Bronchial epithelial cell (primary cell): ENCODE data around the gene CST9. TPM values are rescaled to one million over a fixed set of nuclear protein-coding genes. Genes with fewer than 3 reads are reported as not detected.
A peak's percentile ranks its signal among the peaks of the same experiment; 100 is the strongest.
"Not testable (repeated sequence)": the region's sequence is repeated elsewhere in the genome, so short reads cannot be mapped to it uniquely, and the experiment has no call there.

Experiments used
- DNase-seq: peaks from one replicate; pipeline ENCODE4 v3.0.0-alpha.2; 2010; ENCODE audit warnings: low read depth
- FAIRE-seq: peaks from 2 replicates; lab custom pipeline; 2011; peaks lifted over from hg19 to GRCh38; lab: Jason Lieb, UNC
- H3K27me3 ChIP-seq: 2 replicates; pipeline ENCODE4 v1.5.1; 2011; ENCODE audit warnings: low read length; ENCODE audit not compliant: control insufficient read depth, insufficient read depth
- H3K36me3 ChIP-seq: 2 replicates; pipeline ENCODE4 v1.5.1; 2011; ENCODE audit warnings: low read length; ENCODE audit not compliant: control insufficient read depth, insufficient read depth
- H3K4me3 ChIP-seq: 2 replicates; pipeline ENCODE4 v1.5.1; 2011; ENCODE audit warnings: mild to moderate bottlenecking, low read depth, low read length, control low read depth
- total RNA-seq: library from RNA; depleted of rRNA; stranded (reverse); fragments of >200 nt; gene quantifications from 2 replicates; pipeline ENCODE4 v1.2.1, GENCODE V29; 2014
- TF ChIP-seq, protein P1 (sequence below): IDR thresholded peaks from 2 replicates; pipeline ENCODE4 v1.5.1; 2011; ENCODE audit warnings: mild to moderate bottlenecking, moderate library complexity, low read length, control low read depth, inconsistent platforms; ENCODE audit not compliant: insufficient read depth, severe bottlenecking

Gene CST9
- total RNA-seq, 1 donor from 2014 or later, result not detected

GRCh38 chr20:23583526-23583925 is 22.2 kb downstream of the CST9 start:
- Histone ChIP-seq H3K27me3 (no peaks in the 10 kb centered on the region), H3K4me3 (no peak overlapping the region), H3K36me3 (no peaks in the 10 kb centered on the region)
- FAIRE-seq (peak; percentile 80), DNase-seq (peak; percentile 97)
- TF ChIP-seq, protein P1, sequence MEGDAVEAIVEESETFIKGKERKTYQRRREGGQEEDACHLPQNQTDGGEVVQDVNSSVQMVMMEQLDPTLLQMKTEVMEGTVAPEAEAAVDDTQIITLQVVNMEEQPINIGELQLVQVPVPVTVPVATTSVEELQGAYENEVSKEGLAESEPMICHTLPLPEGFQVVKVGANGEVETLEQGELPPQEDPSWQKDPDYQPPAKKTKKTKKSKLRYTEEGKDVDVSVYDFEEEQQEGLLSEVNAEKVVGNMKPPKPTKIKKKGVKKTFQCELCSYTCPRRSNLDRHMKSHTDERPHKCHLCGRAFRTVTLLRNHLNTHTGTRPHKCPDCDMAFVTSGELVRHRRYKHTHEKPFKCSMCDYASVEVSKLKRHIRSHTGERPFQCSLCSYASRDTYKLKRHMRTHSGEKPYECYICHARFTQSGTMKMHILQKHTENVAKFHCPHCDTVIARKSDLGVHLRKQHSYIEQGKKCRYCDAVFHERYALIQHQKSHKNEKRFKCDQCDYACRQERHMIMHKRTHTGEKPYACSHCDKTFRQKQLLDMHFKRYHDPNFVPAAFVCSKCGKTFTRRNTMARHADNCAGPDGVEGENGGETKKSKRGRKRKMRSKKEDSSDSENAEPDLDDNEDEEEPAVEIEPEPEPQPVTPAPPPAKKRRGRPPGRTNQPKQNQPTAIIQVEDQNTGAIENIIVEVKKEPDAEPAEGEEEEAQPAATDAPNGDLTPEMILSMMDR, result no peak

DNA sequence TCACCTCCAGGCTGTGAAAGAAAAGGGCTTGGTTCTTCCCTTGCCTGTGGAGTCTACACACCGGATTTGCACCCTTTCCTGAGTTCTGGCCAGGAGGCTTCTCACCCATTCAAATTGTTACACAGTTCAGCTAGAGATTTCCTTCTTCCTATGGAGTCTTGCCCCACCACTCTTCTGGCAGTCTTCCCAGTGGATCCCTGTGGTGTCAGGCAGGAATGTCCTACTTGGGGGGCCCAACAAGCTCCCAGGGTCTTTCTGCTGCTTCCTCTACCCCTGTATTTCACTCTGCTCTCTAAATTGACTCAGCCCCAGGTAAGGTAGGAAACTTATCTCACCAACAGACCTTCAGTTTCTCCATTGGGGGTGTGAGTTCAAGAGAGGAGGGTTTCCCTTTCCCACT is 23.4 kb downstream of the CST9 start:
- FAIRE-seq (no peak), DNase-seq (no peak)
- Histone ChIP-seq H3K36me3 (no peaks in the 10 kb centered on the region), H3K4me3 (no peak overlapping the region), H3K27me3 (no peaks in the 10 kb centered on the region)
- TF ChIP-seq, protein P1, result no peak

DNA sequence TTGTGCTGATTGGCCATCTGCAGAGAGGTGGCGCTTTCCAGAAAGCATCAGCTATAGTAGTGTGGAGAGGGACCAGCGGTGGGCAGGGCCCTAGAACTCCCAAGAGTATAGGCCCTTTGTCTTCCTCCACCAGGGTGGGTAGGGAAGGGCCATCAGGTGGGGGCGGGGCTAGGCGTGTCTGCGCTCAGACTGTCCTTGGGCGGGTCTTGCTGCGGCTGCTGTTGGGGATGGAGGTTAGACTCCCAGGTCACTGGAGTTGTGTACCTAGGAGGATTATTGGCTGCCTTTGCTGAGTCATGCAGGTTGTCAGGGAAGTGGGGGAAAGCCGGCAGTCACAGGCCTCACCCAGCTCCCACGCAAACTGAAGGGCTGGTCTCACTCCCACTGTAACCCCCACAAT is 23.9 kb downstream of the CST9 start:
- DNase-seq, result peak; percentile 56
- H3K4me3 ChIP-seq, result not testable (repeated sequence)

DNA sequence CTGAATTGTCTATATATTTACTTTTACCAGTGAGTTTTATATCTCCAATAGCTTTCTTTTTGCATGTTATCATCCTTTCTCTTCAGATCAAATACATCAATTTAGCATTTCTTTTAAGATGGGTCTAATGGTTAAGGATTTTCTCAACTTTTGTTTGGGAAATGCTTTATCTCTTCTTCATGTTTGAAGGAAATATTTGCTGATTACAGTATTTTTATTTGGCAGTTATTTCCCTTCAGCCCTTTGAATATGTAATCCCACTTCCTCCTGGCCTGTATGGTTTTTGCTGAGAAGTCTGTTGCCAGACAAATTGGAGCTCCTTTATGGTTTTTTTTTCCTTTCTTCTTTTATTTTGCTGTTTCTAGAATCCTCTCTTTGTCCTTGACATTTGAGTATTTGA is 30.7 kb downstream of the CST9 start:
- Histone ChIP-seq H3K4me3 (no peak overlapping the region), H3K27me3 (no peaks in the 10 kb centered on the region), H3K36me3 (no peaks in the 10 kb centered on the region)
- DNase-seq (no peak), FAIRE-seq (no peak)
- TF ChIP-seq, protein P1, result no peak

More for the DNA sequence above, 23.9 kb downstream of the CST9 start:
- not testable (repeated sequence) for H3K27me3 ChIP-seq, FAIRE-seq, H3K36me3 ChIP-seq

DNA sequence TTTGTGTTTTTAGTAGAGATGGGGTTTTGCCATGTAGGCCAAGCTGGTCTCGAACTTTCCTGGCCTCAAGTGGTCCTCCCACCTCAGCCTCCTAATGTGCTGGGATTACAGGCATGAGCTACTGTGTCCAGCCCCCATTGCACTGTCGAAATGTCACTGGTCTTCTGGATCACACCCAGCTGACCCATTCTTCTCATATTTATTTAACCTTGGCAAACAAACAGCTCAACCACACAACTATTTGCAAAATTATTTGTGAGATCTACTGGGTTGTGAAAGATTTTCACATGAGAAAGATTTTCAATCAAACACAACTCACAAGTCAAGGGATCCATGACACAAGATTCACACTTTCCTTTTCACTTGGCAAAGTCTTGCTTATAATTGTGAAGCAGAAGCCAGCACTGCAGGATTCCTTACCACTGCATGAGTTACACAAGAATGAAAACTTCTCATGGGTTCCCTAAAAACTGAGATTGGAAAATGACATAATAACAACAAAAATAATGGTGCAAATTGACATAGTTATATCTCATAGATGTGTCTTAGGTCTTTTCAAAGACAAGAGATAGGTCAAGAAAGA is 35.4 kb downstream of the CST9 start:
- no peak for FAIRE-seq

DNA sequence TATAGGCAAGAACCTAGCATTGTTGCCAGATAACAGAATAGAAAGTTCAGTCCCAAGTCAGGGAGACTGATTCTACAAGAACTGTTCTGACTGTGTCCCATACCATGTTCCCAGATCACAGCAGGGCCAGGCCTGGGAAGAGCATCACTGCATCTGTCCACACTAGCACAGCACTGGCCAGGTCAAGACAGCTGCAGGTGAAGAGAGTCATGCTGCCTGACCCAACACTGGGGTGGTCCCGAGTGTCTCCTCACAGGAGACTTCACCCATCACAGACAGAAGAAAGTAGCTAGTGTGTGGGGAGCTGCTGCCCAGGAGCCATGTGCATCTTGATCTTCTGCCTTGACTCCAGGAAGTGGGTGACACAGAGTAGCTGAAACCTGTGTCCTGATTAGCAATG is 36.1 kb downstream of the CST9 start:
- H3K27me3 ChIP-seq, result no peaks in the 10 kb centered on the region
- TF ChIP-seq, protein P1, result no peak
- no peak for FAIRE-seq
- DNase-seq, result no peak
- no peaks in the 10 kb centered on the region for H3K36me3 ChIP-seq
- H3K4me3 ChIP-seq, result no peak overlapping the region

More for the DNA sequence above, 35.4 kb downstream of the CST9 start:
- Histone ChIP-seq H3K27me3 (no peaks in the 10 kb centered on the region), H3K36me3 (no peaks in the 10 kb centered on the region), H3K4me3 (no peak overlapping the region)
- no peak for DNase-seq
- TF ChIP-seq, protein P1, result no peak
